ENCODE measurements around the gene CLDN20.
A peak's percentile ranks its signal among the peaks of the same experiment; 100 is the strongest.
"Not testable (repeated sequence)": the region's sequence is repeated elsewhere in the genome, so short reads cannot be mapped to it uniquely, and the experiment has no call there.

The CLDN20 gene

DNA sequence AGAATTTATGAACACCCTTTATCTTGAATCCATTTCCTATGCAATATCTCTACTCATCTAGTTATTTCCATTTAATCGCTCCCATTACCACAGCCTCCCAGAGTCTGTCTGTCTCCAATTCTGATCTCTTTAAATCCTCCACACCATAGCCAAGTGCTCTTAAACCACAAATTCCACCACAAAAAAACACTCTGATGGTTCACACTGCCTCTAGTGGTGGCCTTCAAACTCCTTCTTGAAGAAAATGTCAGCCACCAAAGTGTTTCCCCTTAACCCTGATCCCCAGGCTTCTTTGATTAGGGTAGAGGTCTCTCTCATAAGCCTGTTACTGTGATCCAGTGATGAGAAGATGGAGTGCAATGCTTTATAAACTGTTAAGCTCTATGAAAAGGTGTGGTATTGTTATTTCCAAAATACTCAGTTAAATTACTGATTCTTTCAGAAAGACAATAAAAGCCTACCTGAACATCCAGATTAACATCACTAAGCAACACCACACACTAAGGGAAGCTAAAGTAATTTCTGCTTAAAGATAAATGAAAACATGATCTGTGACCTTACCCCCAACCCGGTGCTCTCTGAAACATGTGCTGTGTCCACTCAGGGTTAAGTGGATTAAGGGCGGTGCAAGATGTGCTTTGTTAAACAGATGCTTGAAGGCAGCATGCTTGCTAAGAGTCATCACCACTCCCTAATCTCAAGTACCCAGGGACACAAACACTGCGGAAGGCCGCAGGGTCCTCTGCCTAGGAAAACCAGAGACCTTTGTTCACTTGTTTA is 4.5 kb downstream of the CLDN20 start:
- not testable (repeated sequence) for H4K8ac ChIP-seq (ENCODE audit: low read depth, low read length); H3K27ac ChIP-seq (ENCODE audit: low read depth, low read length); H2BK5ac ChIP-seq (ENCODE audit: low read depth, low read length, poor library complexity); H3K79me1 ChIP-seq (ENCODE audit: low read length); H3K27me3 ChIP-seq (ENCODE audit: insufficient read depth, low read length); H3K36me3 ChIP-seq (ENCODE audit: control insufficient read depth in 1 of 2, insufficient read depth in 2 of 2, low read length in 2 of 2); H3K4me2 ChIP-seq (ENCODE audit: low read length); H2AFZ ChIP-seq (ENCODE audit: insufficient read depth, low read length, poor library complexity); H3K14ac ChIP-seq (ENCODE audit: low read length); H3K4me1 ChIP-seq (ENCODE audit: control insufficient read depth in 1 of 2, insufficient read depth in 2 of 2, low read length in 2 of 2); H2BK12ac ChIP-seq (ENCODE audit: low read length); H3K9ac ChIP-seq (ENCODE audit: low read length); H3K9me3 ChIP-seq (ENCODE audit: insufficient read depth, low read depth, low read length); H4K91ac ChIP-seq (ENCODE audit: low read depth, low read length); H3K79me2 ChIP-seq (ENCODE audit: control insufficient read depth, insufficient read depth, low read length, poor library complexity); H3K4ac ChIP-seq (ENCODE audit: low read depth, low read length); H2BK120ac ChIP-seq (ENCODE audit: insufficient read depth, low read length, poor library complexity); H2AK5ac ChIP-seq (ENCODE audit: low read length); H3K18ac ChIP-seq (ENCODE audit: low read length); H4K12ac ChIP-seq (ENCODE audit: low read depth, low read length); H3K23ac ChIP-seq (ENCODE audit: low read length); H3K4me3 ChIP-seq (ENCODE audit: low read depth, low read length)
- DNase-seq = peak in 1 of 2 donors; percentile 47
- WGBS (ENCODE audit: extremely low coverage, insufficient coverage, insufficient read length) = no CpG with 5 or more reads among the region's 5 CpGs

GRCh38 chr6:155269765-155270164 is 6.0 kb downstream of the CLDN20 start:
- H4K8ac ChIP-seq (ENCODE audit: low read depth, low read length) = no peak overlapping the region
- no peak overlapping the region for H3K27ac ChIP-seq (ENCODE audit: low read depth, low read length)

GRCh38 chr6:155270561-155271091 is 6.8 kb downstream of the CLDN20 start:
- Histone ChIP-seq H3K9me3 (ENCODE audit: insufficient read depth, low read depth, low read length) (peaks cover under 1% of the 10 kb centered on the region), H2AK5ac (ENCODE audit: low read length) (no peak overlapping the region), H2BK12ac (ENCODE audit: low read length) (no peak overlapping the region), H2BK120ac (ENCODE audit: insufficient read depth, low read length, poor library complexity) (no peak overlapping the region), H3K4ac (ENCODE audit: low read depth, low read length) (no peak overlapping the region), H3K79me2 (ENCODE audit: control insufficient read depth, insufficient read depth, low read length, poor library complexity) (peaks cover under 1% of the 10 kb centered on the region), H3K14ac (ENCODE audit: low read length) (no peak overlapping the region), H3K9ac (ENCODE audit: low read length) (no peak overlapping the region), H3K23ac (ENCODE audit: low read length) (no peak overlapping the region), H3K4me1 (ENCODE audit: control insufficient read depth in 1 of 2, insufficient read depth in 2 of 2, low read length in 2 of 2) (peaks cover under 1 to 1% of the 10 kb centered on the region in 2 experiments), H3K4me3 (ENCODE audit: low read depth, low read length) (no peak overlapping the region), H4K12ac (ENCODE audit: low read depth, low read length) (peak overlapping the region; percentile 51), H2BK5ac (ENCODE audit: low read depth, low read length, poor library complexity) (no peak overlapping the region), H3K36me3 (ENCODE audit: control insufficient read depth in 1 of 2, insufficient read depth in 2 of 2, low read length in 2 of 2) (peaks cover 0 to 2% of the 10 kb centered on the region in 2 experiments), H4K8ac (ENCODE audit: low read depth, low read length) (no peak overlapping the region), H3K27ac (ENCODE audit: low read depth, low read length) (no peak overlapping the region), H3K4me2 (ENCODE audit: low read length) (no peak overlapping the region), H3K27me3 (ENCODE audit: insufficient read depth, low read length) (no peaks in the 10 kb centered on the region), H3K79me1 (ENCODE audit: low read length) (peaks cover under 1% of the 10 kb centered on the region), H4K91ac (ENCODE audit: low read depth, low read length) (no peak overlapping the region), H3K18ac (ENCODE audit: low read length) (no peak overlapping the region), H2AFZ (ENCODE audit: insufficient read depth, low read length, poor library complexity) (no peak overlapping the region)
- no CpG with 5 or more reads among the region's 7 CpGs for WGBS (ENCODE audit: extremely low coverage, insufficient coverage, insufficient read length)
- no peak for DNase-seq

More at GRCh38 chr6:155269765-155270164, 6.0 kb downstream of the CLDN20 start:
- Histone ChIP-seq H3K36me3 (ENCODE audit: control insufficient read depth in 1 of 2, insufficient read depth in 2 of 2, low read length in 2 of 2) (peaks cover 0 to 3% of the 10 kb centered on the region in 2 experiments), H2BK120ac (ENCODE audit: insufficient read depth, low read length, poor library complexity) (no peak overlapping the region), H3K18ac (ENCODE audit: low read length) (no peak overlapping the region), H4K12ac (ENCODE audit: low read depth, low read length) (no peak overlapping the region), H2AK5ac (ENCODE audit: low read length) (no peak overlapping the region), H2BK5ac (ENCODE audit: low read depth, low read length, poor library complexity) (no peak overlapping the region), H3K79me2 (ENCODE audit: control insufficient read depth, insufficient read depth, low read length, poor library complexity) (no peaks in the 10 kb centered on the region), H2AFZ (ENCODE audit: insufficient read depth, low read length, poor library complexity) (no peak overlapping the region), H3K4me3 (ENCODE audit: low read depth, low read length) (no peak overlapping the region), H3K4me2 (ENCODE audit: low read length) (no peak overlapping the region), H2BK12ac (ENCODE audit: low read length) (peak overlapping the region; percentile 38), H3K9ac (ENCODE audit: low read length) (no peak overlapping the region), H3K14ac (ENCODE audit: low read length) (no peak overlapping the region), H3K9me3 (ENCODE audit: insufficient read depth, low read depth, low read length) (no peaks in the 10 kb centered on the region), H4K91ac (ENCODE audit: low read depth, low read length) (no peak overlapping the region), H3K23ac (ENCODE audit: low read length) (no peak overlapping the region), H3K27me3 (ENCODE audit: insufficient read depth, low read length) (no peaks in the 10 kb centered on the region), H3K79me1 (ENCODE audit: low read length) (no peaks in the 10 kb centered on the region), H3K4ac (ENCODE audit: low read depth, low read length) (no peak overlapping the region), H3K4me1 (ENCODE audit: control insufficient read depth in 1 of 2, insufficient read depth in 2 of 2, low read length in 2 of 2) (no peaks in the 10 kb centered on the region)
- no CpG with 5 or more reads among the region's 3 CpGs for WGBS (ENCODE audit: extremely low coverage, insufficient coverage, insufficient read length)
- DNase-seq = no peak

GRCh38 chr6:155271145-155271544 is 7.3 kb downstream of the CLDN20 start:
- Histone ChIP-seq H3K9ac (ENCODE audit: low read length) (no peak overlapping the region), H4K91ac (ENCODE audit: low read depth, low read length) (no peak overlapping the region), H3K27ac (ENCODE audit: low read depth, low read length) (no peak overlapping the region), H3K18ac (ENCODE audit: low read length) (no peak overlapping the region), H3K27me3 (ENCODE audit: insufficient read depth, low read length) (no peaks in the 10 kb centered on the region), H3K9me3 (ENCODE audit: insufficient read depth, low read depth, low read length) (peaks cover 2% of the 10 kb centered on the region), H3K79me1 (ENCODE audit: low read length) (peaks cover 3% of the 10 kb centered on the region), H3K4me1 (ENCODE audit: control insufficient read depth in 1 of 2, insufficient read depth in 2 of 2, low read length in 2 of 2) (peaks cover 3% of the 10 kb centered on the region in 2 experiments), H3K4me3 (ENCODE audit: low read depth, low read length) (no peak overlapping the region), H4K12ac (ENCODE audit: low read depth, low read length) (no peak overlapping the region), H2AFZ (ENCODE audit: insufficient read depth, low read length, poor library complexity) (no peak overlapping the region), H3K4me2 (ENCODE audit: low read length) (no peak overlapping the region), H2AK5ac (ENCODE audit: low read length) (no peak overlapping the region), H3K14ac (ENCODE audit: low read length) (no peak overlapping the region), H3K36me3 (ENCODE audit: control insufficient read depth in 1 of 2, insufficient read depth in 2 of 2, low read length in 2 of 2) (peaks cover 0 to 2% of the 10 kb centered on the region in 2 experiments), H4K8ac (ENCODE audit: low read depth, low read length) (no peak overlapping the region), H3K4ac (ENCODE audit: low read depth, low read length) (no peak overlapping the region), H3K79me2 (ENCODE audit: control insufficient read depth, insufficient read depth, low read length, poor library complexity) (peaks cover 2% of the 10 kb centered on the region), H3K23ac (ENCODE audit: low read length) (no peak overlapping the region), H2BK120ac (ENCODE audit: insufficient read depth, low read length, poor library complexity) (no peak overlapping the region), H2BK12ac (ENCODE audit: low read length) (no peak overlapping the region), H2BK5ac (ENCODE audit: low read depth, low read length, poor library complexity) (no peak overlapping the region)
- DNase-seq = no peak

All from trophoblast cell (in vitro differentiated cells and primary cell).